Peyer's patch (tissue), 4 donors: ENCODE data around the gene GFI1B. TPM values are rescaled to one million over a fixed set of nuclear protein-coding genes. Genes with fewer than 3 reads are reported as not detected.
"Not testable (repeated sequence)": the region's sequence is repeated elsewhere in the genome, so short reads cannot be mapped to it uniquely, and the experiment has no call there.

Experiments used
- DNase-seq, 3 donors: peaks; one replicate each; pipeline ENCODE4 v3.0.0-alpha.2; 2017 to 2019
- H3K27ac ChIP-seq, 4 donors: fragments of 200-600 bp; sonication (generic); one replicate each; pipeline ENCODE4 v1.5.1; 2016 to 2019
- H3K27me3 ChIP-seq, 2 donors: fragments of 200-600 bp; sonication (generic); one replicate each; pipeline ENCODE4 v1.5.1; 2019
- H3K36me3 ChIP-seq, 3 donors: fragments of 200-600 bp; sonication (generic); one replicate each; pipeline ENCODE4 v1.5.1; 2016 to 2019
- H3K4me1 ChIP-seq, 4 donors: fragments of 200-600 bp; sonication (generic); one replicate each; pipeline ENCODE4 v1.5.1; 2016 to 2019
- H3K4me3 ChIP-seq, 4 donors: fragments of 200-600 bp; sonication (generic); 1 replicate in 3 of 4; 2 replicates in 1 of 4; pipeline ENCODE4 v1.5.1; 2016 to 2019; ENCODE audit warnings: mild to moderate bottlenecking in 1 of 4
- H3K9me3 ChIP-seq, 4 donors: fragments of 200-600 bp; sonication (generic); one replicate each; pipeline ENCODE4 v1.5.1; 2016 to 2019; ENCODE audit warnings: mild to moderate bottlenecking in 1 of 4
- CTCF ChIP-seq, 6 experiments: fragments of 450-650 bp in 4 of 6; fragments of 200-600 bp in 2 of 6; sonication (generic) in 1 of 6; IDR thresholded peaks; one replicate each; pipeline ENCODE4 v1.5.1; 2017 to 2019; ENCODE audit warnings: antibody characterized with exemption in 6 of 6, mild to moderate bottlenecking in 3 of 6, moderate library complexity in 1 of 6
- POLR2A ChIP-seq, 2 donors: fragments of 450-650 bp; IDR thresholded peaks; one replicate each; pipeline ENCODE4 v1.5.1; 2017; ENCODE audit warnings: antibody characterized with exemption in 2 of 2, mild to moderate bottlenecking in 2 of 2, moderate library complexity in 2 of 2
- total RNA-seq, 4 donors: library from RNA; depleted of rRNA; stranded (reverse); fragments of >200 nt; gene quantifications; one replicate each; pipeline ENCODE4 v1.1.0, GENCODE V29; 2016

GFI1B gene
- total RNA-seq, 4 donors from 2014 or later: 0.88 to 2.7 (median 2.4) TPM; not detected in 1

DNA sequence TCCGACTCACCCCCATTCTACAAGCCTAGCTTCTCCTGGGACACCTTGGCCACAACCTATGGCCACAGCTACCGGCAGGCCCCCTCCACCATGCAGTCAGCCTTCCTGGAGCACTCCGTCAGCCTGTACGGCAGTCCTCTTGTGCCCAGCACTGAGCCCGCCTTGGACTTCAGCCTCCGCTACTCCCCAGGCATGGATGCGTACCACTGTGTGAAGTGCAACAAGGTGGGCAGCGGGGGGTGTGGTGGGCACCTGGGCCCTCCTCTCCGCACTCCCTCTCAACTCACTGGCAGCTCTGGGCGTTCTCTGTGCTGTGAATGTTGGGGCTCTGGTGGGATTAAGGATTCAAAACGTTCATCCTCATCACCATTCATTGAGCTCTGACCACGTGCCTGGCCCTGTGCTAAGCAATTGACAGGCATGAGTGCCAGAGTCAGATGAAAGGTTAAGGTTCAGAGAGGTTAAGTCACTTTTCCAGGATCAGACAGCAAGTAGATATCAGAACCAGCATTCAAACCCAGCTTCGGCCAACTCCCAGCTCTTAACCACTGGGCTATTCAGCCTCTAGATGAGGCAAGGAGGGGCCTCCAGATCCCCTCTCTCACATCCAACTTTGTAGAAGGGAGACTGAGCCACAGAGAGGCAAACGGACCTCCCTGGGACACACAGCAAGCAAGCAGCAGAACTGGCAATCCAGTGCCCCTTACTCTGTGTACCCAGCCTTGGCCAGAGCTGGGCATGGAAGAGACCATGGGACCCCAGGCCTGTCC, 9.9 kb downstream of the GFI1B start:
- H3K4me3 ChIP-seq: no peak overlapping the region
- TF ChIP-seq POLR2A (IDR thresholded peaks at IDR 0.05): no peak
- no peak for TF ChIP-seq CTCF (IDR thresholded peaks at IDR 0.05)
- H3K9me3 ChIP-seq: no peaks in the 10 kb centered on the region
- no peak overlapping the region for H3K27ac ChIP-seq
- no peaks in the 10 kb centered on the region for H3K4me1 ChIP-seq
- peak in 1 of 3 donors; percentile 25 for DNase-seq
- H3K36me3 ChIP-seq: no peaks in the 10 kb centered on the region
- no peaks in the 10 kb centered on the region for H3K27me3 ChIP-seq

DNA sequence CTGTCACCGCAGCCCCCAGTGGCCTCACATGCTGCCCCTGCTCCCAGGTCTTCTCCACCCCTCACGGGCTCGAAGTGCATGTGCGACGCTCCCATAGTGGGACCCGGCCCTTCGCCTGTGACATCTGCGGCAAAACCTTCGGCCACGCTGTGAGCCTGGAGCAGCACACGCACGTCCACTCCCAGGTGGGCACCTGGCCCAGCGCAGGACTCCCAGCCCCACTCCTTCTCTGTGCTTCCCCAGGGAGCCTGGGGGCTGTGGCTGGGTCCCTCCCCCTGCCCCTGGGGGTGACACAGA, 10.5 kb downstream of the GFI1B start:
- no peaks in the 10 kb centered on the region for H3K27me3 ChIP-seq
- H3K36me3 ChIP-seq: no peaks in the 10 kb centered on the region
- no peak overlapping the region for H3K27ac ChIP-seq
- H3K4me1 ChIP-seq: no peaks in the 10 kb centered on the region
- no peak overlapping the region for H3K4me3 ChIP-seq
- no peaks in the 10 kb centered on the region for H3K9me3 ChIP-seq
- peak in 1 of 3 donors; percentile 23 for DNase-seq
- TF ChIP-seq POLR2A (IDR thresholded peaks at IDR 0.05) (no peak), CTCF (IDR thresholded peaks at IDR 0.05) (no peak)

- H3K9me3 ChIP-seq: no peaks in the 10 kb centered on the region
- DNase-seq: peak in 1 of 3 donors; percentile 16
- H3K27me3 ChIP-seq: no peaks in the 10 kb centered on the region
- no peaks in the 10 kb centered on the region for H3K4me1 ChIP-seq
- no peaks in the 10 kb centered on the region for H3K36me3 ChIP-seq
- no peak overlapping the region for H3K27ac ChIP-seq
- no peak for TF ChIP-seq CTCF (IDR thresholded peaks at IDR 0.05)
- no peak for TF ChIP-seq POLR2A (IDR thresholded peaks at IDR 0.05)
- no peak overlapping the region for H3K4me3 ChIP-seq
Measured at GRCh38 chr9:132989414-132989996, 11.0 kb downstream of the GFI1B start.

DNA sequence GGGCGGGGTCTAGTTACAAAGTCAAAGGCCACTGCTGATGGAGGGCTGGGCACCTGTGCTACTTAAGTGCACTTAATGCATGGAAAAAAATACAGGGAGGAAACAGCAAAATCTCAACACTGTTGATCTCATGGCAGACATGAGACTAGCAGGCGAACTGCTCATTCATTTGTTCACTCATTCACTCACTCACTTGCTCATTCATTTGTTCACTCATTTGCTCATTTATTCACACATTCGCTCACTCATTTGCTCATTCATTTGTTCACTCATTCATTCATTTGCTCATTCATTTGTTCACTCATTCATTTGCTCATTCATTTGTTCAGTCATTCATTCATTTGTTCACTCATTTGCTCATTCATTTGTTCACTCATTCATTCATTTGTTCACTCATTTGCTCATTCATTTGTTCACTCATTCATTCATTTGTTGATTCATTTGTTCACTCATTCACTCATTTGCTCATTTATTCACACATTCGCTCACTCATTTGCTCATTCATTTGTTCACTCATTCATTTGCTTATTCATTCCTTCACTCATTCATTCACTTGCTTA, 11.6 kb downstream of the GFI1B start:
- not testable (repeated sequence) for H3K27me3 ChIP-seq, H3K4me1 ChIP-seq, DNase-seq

DNA sequence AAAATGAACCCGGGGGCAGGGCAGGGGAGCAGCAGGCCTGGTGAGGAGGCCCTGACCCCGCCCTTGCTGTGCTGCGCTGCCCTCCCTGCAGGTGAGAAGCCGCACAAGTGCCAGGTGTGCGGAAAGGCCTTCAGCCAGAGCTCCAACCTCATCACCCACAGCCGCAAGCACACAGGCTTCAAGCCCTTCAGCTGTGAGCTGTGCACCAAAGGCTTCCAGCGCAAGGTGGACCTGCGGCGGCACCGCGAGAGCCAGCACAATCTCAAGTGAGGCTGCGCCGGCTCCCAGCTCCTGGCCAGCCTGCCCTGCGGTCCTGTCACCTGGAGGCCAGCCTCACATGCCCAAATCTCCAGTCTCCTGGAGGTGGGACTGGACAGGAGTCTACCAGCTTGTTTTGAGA, 12.3 kb downstream of the GFI1B start:
- H3K27me3 ChIP-seq: no peaks in the 10 kb centered on the region
- H3K27ac ChIP-seq: no peak overlapping the region
- no peak overlapping the region for H3K4me3 ChIP-seq
- TF ChIP-seq POLR2A (IDR thresholded peaks at IDR 0.05) (no peak), CTCF (IDR thresholded peaks at IDR 0.05) (no peak)
- H3K4me1 ChIP-seq: no peaks in the 10 kb centered on the region
- no peaks in the 10 kb centered on the region for H3K9me3 ChIP-seq
- peak in 1 of 3 donors; percentile 16 for DNase-seq
- no peaks in the 10 kb centered on the region for H3K36me3 ChIP-seq

More for the DNA sequence above, 11.6 kb downstream of the GFI1B start:
- not testable (repeated sequence) for H3K36me3 ChIP-seq, H3K4me3 ChIP-seq, H3K9me3 ChIP-seq, H3K27ac ChIP-seq
